Activated T-helper 1 cell treated with anti-CD3 and anti-CD28 coated beads, Interleukin-2, amount 50 U/mL, for 16 hours (primary cell): ENCODE data around the gene PGBD2.
"Not testable (repeated sequence)": the region's sequence is repeated elsewhere in the genome, so short reads cannot be mapped to it uniquely, and the experiment has no call there.

Source experiments
- DNase-seq, 2 donors: peaks; one replicate each; pipeline ENCODE4 v3.0.0-alpha.2; 2020; ENCODE audit warnings: low read depth in 1 of 2, low spot score in 1 of 2

PGBD2 gene

DNA sequence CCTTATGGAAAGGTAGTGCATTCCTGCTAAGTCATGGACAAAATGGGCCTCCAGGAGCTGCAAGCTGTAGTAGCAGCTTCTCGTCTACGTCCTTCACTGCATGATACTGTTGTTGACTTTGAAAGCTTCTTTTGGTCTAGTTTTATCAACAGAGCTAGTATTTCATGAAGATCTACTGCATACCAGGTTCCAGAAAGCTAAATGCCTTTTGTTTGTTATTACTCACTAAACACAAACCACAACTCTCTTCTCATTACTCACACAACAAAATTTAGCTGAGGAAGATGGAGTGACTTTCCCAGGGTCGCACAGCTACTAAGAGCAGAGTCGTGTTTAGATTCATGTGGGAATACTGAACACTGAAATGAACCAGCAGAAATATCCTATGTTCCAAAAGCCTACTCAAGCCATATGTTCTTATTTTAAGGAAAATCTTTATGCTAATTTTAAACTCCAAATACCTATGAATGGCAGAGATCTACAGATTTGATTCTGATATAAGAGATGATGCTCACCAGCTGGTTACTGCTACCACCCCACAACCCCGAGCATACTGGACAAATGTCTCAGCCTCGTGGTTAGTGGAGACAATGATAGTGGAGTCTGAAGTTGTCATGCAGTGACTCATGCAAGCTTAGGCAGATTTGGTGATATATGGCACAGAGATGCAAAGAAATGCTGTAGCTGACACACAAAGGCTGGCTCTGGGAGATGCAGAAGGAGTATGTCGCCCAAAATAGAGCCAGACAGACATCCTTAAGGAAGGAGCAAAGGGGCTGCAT lies 20.6 kb downstream of the PGBD2 start:
- no peak for DNase-seq

DNA sequence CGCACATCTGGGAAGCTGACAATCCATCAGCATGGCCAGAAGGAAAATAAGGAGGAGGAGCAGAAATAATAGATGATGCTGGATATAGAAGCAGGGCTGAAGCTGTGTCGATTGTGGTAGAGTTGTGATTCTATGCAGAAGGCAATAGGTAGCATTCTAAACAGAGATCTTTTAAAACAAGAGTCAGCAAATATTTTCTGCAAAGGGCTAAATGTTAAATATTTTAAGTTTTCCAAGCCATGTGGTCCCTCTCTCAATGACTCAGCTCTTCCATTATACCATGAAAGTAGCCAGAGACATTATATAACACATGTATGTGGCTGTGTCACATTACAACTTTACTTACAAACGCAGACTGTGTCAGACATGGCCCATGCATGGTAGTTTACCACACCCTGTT lies 21.2 kb downstream of the PGBD2 start:
- DNase-seq = not testable (repeated sequence)

DNA sequence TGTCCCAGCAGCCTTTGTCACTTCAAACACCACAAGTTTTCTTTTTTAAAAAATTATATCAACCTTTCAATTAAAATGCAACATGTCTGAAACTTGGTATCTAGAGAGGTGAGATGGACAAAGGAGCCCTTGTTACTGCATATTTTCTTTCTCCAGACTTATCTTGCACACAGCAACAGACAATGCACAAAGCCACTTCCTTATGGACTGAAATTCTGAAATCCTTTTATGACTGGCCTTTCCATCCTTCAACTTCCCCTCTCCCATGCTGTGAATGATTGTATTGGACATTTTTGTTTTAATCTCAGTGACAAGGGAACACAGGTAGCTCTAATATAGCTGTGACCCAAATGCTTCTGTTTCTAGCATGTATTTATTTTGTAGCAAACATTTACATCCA lies 22.1 kb downstream of the PGBD2 start:
- not testable (repeated sequence) for DNase-seq

DNA sequence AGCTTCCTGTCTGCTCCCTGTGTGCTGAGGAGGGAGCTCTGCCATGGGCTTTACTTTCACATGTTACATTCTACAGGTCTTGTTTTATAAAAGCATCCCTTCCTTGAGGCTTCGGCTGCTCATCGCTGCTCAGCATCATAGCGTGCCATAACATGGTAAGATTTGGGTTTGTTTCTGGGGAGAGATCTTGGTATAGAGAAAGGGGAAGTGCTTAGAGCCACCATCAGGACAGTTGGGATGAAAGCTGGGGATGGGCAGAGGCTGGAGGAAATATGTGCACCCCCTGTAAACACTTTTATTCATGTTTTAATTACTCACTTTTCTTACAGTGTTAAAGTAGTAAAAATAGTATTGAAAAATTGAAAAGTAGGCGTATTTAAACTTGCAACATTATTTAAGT lies 24.0 kb downstream of the PGBD2 start:
- not testable (repeated sequence) for DNase-seq

DNA sequence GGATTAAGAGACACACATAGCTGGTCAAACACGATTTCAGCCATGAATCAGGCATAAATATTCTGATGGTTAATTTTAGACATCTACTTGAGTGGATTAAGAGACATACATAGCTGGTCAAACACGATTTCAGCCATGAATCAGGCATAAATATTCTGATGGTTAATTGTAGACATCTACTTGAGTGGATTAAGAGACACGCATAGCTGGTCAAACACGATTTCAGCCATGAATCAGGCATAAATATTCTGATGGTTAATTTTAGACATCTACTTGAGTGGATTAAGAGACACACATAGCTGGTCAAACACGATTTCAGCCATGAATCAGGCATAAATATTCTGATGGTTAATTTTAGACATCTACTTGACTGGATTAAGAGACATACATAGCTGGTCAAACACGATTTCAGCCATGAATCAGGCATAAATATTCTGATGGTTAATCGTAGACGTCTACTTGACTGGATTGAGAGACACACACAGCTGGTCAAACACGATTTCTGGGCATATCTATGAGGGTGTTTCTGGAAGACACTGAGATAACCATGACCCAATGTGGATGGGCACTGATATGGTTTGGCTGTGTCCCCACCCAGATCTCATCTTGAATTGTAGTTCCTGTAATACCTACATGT lies 32.3 kb downstream of the PGBD2 start:
- DNase-seq = not testable (repeated sequence)

DNA sequence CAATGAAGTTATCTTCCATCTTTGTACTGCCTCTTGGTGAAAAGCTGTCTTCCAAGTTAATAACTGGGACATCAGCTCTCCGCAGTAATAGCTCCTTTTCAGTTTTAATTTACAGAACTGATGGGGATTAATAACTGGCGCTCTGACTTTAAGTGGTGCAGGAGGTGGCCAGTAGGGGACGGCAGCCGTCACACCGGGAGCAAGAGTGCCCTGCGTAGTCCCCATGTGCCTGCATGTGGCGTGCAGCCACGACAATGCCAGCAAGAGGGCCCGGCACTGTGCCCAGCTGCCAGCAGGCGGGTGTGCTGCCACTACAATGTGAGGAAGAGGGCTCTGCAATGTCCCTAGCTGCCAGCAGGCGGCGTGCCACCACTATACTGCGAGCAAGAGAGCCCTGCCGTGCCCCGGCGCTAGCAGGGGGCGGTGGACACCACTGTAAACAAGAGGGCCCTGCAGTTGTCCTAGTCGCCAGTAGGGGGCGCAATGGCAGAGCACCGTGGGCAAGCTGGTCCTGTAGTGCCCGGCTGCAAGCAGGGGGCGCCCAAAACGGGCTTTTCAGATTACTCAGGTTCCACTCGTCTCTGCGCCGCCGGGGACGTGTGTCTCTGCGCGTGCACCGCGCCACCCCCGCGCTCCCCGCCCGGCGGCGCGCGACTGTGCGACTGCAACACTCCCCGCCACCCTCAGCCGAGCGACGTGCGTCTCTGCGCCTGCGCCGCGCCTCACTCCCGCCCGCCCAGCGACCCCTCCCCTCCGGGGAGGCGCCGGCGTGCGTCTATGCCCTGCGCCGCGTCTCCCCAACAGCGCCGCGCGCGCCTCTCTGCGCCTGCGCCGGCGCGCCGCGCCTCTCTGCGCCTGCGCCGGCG lies 38.3 kb downstream of the PGBD2 start:
- DNase-seq = not testable (repeated sequence)

DNA sequence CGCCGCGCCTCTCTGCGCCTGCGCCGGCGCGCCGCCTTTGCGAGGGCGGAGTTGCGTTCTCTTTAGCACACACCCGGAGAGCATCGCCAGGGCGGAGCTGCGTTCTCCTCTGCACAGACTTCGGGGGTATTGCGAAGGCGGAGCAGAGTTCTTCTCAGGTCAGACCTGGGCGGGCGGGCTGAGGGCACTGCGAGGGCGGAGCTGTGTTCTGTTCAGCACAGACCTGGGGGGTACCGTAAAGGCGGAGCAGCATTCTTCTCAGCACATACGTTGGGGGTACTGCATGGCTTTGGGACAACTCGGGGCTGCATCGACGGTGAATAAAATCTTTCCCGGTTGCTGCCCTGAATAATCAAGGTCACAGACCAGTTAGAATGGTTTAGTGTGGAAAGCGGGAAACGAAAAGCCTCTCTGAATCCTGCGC lies 39.0 kb downstream of the PGBD2 start:
- not testable (repeated sequence) for DNase-seq

DNA sequence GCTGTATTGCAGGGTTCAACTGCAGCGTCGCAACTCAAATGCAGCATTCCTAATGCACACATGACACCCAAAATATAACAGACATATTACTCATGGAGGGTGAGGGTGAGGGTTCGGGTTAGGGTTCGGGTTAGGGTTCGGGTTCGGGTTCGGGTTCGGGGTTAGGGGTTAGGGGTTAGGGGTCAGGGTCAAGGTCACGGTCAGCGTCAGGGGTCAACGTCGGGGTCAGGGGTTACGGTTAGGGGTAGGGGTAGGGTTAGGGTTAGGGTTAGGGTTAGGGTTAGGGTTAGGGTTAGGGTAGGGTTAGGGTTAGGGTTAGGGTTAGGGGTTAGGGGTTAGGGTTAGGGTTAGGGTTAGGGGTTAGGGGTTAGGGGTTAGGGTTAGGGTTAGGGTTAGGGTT lies 39.4 kb downstream of the PGBD2 start:
- DNase-seq = not testable (repeated sequence)

DNA sequence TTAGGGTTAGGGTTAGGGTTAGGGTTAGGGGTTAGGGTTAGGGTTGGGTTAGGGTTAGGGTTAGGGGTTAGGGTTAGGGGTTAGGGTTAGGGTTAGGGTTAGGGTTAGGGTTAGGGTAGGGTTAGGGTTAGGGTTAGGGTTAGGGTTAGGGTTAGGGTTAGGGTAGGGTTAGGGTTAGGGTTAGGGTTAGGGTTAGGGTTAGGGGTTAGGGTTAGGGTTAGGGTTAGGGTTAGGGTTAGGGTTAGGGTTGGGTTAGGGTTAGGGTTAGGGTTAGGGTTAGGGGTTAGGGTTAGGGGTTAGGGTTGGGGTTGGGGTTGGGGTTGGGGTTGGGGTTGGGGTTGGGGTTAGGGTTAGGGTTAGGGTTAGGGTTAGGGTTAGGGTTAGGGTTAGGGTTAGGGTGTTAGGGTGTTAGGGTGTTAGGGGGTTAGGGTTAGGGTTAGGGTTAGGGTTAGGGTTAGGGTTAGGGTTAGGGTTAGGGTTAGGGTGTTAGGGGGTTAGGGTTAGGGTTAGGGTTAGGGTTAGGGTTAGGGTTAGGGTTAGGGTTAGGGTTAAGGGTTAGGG lies 39.9 kb downstream of the PGBD2 start:
- DNase-seq = not testable (repeated sequence)
